ENCODE measurements around the gene RORB. TPM values are rescaled to one million over a fixed set of nuclear protein-coding genes. Genes with fewer than 3 reads are reported as not detected.
A peak's percentile ranks its signal among the peaks of the same experiment; 100 is the strongest.

Gene RORB
- total RNA-seq (2014; rRNA removed; shearing (Covaris generic); ENCODE audit: low replicate concordance): under 0.01 TPM in 1 of 2 replicates, not detected in the other

DNA sequence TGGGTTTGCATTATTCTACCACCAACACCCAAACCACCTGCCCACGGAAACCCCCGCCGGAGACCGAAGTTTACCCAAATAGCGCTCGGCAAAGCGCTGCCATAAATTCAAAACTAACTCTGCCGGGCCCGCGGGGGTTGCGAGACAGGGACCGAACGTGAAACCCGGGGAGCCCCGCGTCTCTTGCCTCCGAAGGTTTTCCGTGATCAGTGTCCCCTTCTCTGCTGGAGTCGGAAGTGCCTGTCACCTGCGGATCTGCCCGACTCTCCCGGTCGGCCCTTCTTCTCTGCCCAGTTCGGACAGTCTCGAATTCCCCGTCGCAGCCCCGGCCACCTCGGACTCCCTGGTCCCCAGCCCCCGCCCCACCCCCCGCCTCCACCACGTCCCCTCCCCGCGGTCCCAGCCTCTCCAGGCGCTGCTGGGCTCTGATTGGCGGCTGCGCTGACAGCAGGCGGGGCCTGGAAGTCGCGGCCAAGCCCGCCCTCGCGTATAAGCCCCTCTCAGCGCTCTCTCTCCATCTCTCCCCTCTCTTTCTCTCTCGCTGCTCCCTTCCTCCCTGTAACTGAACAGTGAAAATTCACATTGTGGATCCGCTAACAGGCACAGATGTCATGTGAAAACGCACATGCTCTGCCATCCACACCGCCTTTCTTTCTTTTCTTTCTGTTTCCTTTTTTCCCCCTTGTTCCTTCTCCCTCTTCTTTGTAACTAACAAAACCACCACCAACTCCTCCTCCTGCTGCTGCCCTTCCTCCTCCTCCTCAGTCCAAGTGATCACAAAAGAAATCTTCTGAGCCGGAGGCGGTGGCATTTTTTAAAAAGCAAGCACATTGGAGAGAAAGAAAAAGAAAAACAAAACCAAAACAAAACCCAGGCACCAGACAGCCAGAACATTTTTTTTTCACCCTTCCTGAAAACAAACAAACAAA lies at the start of gene RORB:
TSS of gene RORB (plus strand) at position 517 of the 929 bp plus-strand sequence. CDS start 642 bp downstream, outside the sequence.
- in situ Hi-C loops (cut with HindIII; ENCODE audit: low pct_unique_long_range_greater_than_20kb, low sequenced_read_pairs): no loop called here
- peak; percentile 35 for DNase-seq (ENCODE audit: low read depth)

DNA sequence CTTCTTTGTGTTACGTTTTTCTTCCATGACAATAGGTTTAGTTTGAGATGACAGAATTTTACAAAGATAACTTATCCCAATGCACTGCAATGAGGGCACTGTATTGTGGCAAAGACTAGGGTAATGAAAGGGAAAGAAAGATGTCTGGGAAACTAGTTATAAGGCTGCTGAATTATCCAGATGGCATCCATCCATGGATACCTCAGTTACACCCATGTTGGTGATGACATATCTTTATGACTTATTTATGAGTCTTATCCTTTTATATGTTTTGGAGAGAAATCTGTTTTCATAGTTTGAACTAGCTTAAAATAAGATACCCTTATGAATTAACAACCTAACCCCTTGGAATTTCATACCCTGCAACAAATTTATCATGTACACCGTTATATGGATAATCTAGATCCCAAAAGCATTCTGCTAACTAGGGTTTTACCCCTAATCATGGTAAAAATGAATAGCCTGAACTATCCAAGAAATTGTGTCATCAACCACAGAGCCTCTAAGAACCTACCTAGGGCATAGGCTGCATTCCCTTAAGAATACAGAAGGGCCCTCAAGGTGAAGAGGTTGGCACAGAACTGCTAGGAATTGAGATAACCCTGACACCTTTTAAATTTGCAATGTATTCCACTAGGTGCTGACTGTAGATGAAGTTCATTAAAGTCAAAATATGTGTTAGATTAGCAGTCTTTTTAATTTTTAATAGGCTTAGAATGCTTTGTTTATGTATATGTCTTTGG lies 49.5 kb upstream of the RORB start:
- in situ Hi-C loops (cut with HindIII; ENCODE audit: low pct_unique_long_range_greater_than_20kb, low sequenced_read_pairs): no loop called here
- no peak for DNase-seq (ENCODE audit: low read depth)

DNA sequence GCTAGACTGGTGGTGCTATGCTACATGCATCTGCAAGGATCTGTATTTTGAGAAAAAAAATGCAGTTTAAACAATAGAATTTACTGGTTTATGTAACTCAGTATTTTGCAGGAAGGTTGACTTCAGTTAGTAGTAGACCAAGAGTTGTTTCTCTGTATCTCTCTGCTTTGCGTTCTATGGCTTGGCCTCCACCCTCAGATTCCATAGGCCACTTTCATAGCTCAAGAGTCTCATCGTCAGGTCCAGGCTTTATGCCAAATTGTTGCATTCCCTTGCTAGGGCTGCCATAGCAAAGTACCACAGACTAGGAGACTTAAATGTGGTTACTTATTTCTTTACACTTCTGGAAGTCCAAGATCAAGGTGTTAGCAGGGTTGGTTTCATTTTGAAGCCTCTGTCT lies 48.1 kb upstream of the RORB start:
- no peak for DNase-seq (ENCODE audit: low read depth)
- in situ Hi-C loops (cut with HindIII; ENCODE audit: low pct_unique_long_range_greater_than_20kb, low sequenced_read_pairs): no loop called here

DNA sequence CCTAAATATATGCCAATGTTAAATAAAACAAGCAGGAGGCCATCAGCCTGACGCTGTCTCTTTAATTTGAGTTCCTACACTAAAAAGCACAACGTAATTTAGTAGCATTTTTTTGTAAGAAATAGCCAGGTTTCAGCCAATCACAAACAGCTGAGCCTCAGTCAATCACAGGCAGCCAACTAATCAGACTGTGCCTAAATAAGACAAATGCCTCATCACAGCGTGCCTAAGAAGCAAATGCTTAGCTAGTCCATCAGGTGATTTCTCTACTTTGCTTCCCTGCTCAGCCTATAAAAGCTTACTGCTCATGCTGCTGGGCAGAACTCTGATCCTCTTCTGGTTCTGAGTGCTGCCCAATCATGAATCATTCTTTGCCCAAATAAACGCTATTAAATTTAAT lies 38.3 kb upstream of the RORB start:
- DNase-seq (ENCODE audit: low read depth): no peak
- in situ Hi-C loops (cut with HindIII; ENCODE audit: low pct_unique_long_range_greater_than_20kb, low sequenced_read_pairs): no loop called here

DNA sequence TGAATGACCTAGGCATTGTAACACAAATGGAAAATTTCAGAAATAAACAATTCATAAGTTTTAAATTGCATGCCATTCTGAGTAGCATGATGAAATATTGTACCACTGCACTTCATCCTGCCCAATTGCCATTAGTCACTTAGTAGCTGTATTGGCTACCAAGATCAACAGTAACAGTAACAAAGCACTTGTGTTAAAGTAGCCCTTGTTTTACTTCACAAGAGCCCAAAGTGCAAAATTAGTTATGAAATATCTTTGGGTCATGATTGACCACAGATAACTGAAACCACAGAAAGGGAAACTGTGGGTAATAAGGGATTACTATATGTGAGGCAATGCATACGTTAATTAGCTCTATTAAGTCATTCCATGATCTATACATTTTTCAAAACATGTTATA lies 33.3 kb upstream of the RORB start:
- DNase-seq (ENCODE audit: low read depth): no peak
- in situ Hi-C loops (cut with HindIII; ENCODE audit: low pct_unique_long_range_greater_than_20kb, low sequenced_read_pairs): no loop called here

DNA sequence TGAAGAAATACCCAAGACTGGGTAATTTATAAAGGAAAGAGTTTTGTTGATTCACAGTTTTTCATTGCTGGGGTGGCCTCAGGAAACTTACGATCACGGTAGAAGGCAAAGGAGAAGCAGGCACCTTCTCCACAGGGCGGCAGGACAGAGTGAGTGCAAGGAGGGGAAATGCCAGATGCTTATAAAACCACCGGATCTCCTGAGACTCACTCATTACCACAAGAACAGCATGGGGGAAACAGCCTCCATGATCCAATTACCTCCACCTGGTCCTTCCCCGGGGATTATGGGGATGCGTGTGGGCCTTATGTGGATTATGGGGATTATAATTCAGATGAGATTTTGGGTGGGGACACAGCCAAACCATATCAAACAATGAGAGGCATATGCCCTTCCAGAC lies 18.5 kb upstream of the RORB start:
- no peak for DNase-seq (ENCODE audit: low read depth)
- in situ Hi-C loops (cut with HindIII; ENCODE audit: low pct_unique_long_range_greater_than_20kb, low sequenced_read_pairs): no loop called here

DNA sequence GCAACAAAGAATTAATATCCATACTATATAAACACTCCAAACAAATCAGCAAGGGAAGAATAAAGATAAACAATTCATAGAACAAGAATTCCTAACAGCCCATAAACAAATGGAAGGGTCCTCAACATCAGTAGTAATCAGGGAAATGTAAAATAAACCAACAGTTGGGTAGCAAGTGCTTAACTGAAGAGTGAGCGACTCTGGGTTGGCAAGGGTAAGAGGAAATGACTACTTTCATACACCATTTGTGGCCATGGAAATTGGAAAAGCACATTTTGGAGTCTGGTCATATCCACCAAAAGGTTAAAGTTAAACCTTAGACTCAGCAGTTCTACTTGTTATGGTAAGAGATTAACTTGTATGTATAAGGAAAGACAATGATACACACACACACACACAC lies 17.4 kb upstream of the RORB start:
- in situ Hi-C loops (cut with HindIII; ENCODE audit: low pct_unique_long_range_greater_than_20kb, low sequenced_read_pairs): no loop called here
- DNase-seq (ENCODE audit: low read depth): no peak

DNA sequence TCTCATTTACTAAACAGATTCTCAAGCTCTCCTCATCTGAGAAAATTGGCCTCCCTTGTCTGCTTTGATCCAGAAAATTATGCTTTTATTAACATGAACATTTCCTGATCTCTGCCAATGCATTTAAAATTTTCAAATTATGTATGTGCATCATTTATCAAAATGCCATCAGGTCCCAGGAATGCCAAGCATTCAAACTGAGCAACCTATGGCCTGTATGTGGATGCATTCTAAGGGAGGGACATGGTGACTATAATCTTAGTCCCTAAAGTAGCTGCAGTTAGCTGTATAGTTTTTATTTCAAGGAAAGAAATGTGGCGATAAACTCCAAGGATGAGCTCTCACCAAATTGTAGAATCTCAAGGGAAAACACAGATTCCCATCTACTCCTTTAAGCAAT lies 9.7 kb upstream of the RORB start:
- no peak for DNase-seq (ENCODE audit: low read depth)
- in situ Hi-C loops (cut with HindIII; ENCODE audit: low pct_unique_long_range_greater_than_20kb, low sequenced_read_pairs): no loop called here

DNA sequence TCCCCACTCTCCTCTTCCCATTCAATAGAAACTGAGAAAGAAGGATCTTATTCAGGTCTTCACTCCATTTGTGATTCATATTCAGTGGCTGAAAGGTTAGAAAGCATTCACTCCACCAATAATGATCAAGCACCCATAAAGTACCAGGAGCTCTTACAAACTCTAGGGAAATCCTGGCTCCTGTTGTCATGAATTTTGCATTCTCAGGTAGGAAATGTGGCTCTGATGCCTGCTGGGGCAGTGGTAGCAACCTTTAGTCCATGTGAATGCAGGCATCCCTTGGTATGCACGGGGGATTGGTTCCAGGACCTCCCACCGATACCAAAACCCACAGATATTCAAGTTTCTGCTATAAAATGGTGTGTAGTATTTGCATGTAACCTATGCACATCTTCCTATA lies 3.6 kb upstream of the RORB start:
- in situ Hi-C loops (cut with HindIII; ENCODE audit: low pct_unique_long_range_greater_than_20kb, low sequenced_read_pairs): no loop called here
- DNase-seq (ENCODE audit: low read depth): no peak

DNA sequence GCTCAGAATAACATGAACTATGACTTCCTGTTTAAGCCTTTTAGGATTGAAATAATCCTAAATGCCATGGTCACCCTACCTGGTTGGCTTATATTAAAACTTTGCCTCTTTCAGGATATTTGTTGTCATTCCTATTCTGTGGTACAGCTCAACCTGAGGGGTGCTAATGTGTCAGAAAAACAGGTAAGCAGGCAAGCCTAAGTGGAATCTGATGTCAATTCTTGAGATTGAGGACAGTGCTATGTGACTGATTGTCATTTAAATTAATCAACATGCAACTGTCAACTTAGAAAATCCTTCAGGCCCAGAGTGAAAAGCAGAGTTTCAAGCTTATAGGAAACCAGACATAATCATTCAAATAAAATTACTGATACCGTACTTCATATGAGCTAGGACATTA lies 2.6 kb upstream of the RORB start:
- in situ Hi-C loops (cut with HindIII; ENCODE audit: low pct_unique_long_range_greater_than_20kb, low sequenced_read_pairs): no loop called here
- DNase-seq (ENCODE audit: low read depth): no peak

DNA sequence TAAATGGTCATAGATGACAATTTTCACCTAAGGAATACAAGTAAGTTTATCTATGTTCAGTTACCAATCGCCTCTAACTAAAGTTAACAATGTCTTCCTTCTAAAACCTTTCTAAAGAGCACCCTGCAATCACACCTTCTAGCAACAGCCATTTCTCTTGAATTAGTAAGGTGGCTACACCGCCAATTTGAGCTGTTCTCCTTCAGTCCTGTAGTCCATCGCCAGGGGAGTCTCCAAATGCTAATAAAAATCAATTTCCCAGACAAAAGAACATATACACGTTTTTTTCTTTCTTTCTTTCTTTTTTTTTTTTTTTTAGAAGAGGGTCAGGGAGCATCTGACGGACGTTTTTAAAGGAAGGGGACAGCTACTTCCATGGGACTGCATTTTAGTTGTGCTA lies 729 bp upstream of the RORB start:
- in situ Hi-C loops (cut with HindIII; ENCODE audit: low pct_unique_long_range_greater_than_20kb, low sequenced_read_pairs): no loop called here
- no peak for DNase-seq (ENCODE audit: low read depth)

DNA sequence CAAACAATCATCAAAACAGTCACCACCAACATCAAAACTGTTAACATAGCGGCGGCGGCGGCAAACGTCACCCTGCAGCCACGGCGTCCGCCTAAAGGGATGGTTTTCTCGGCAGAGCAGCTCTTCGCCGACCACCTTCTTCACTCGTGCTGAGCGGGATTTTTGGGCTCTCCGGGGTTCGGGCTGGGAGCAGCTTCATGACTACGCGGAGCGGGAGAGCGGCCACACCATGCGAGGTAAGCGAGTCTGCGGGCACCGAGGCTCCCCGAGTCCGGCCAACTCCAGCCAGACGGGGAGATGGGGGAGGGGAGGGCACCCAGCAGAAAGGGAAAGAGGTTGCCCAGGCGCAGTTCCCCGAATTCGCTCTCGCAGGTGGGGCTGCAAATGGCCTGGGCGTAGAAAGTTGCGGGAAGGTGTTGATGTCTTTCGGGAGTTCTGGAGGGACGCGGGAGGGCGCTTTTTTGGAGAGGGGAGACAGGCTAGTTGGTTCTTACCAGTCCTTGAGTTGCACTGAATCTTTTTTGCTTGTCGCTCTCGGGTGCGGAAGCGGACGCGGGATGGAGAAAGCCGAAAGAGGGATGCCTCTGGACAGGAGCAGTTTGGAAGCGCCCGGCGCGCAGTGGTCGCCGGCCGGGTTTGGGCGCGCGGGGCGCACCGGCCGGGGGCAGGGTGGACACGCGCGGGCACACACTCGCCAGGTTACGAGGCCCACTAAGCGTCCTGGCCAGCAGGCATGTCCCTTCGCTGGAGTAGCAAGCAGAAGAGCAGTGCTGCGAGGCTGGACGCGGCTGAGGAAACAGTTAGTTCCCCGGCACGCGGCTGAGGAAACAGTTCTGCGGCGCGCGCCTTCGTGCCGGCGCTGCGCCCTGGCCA lies 849 bp downstream of the RORB start:
- in situ Hi-C loops (cut with HindIII; ENCODE audit: low pct_unique_long_range_greater_than_20kb, low sequenced_read_pairs): no loop called here
- DNase-seq (ENCODE audit: low read depth): peak; percentile 23

DNA sequence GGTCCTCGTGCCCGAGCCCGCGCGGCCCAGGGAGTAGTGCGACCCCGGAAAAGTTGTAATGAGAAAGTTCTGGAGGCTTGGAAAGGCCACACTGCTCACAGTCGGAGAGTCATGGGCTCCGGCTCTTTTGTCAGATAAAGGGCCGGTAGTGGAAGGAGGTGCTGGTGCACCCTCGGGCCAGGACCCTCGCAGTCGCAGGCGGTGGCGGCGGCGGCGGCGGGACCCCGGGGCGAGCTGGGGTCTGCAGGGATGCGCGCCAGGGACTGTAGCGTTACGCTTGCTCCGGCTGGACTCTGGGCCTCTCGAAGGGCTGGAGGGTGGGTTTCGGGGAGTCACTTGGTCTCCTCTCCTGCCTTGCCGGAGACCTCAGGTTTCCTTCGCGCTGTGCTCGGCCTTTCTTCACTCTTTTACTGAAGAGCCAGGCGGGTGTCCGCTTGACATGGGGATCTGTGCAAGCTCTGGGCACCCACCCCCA lies 1.5 kb downstream of the RORB start:
- in situ Hi-C loops (cut with HindIII; ENCODE audit: low pct_unique_long_range_greater_than_20kb, low sequenced_read_pairs): no loop called here
- no peak for DNase-seq (ENCODE audit: low read depth)

DNA sequence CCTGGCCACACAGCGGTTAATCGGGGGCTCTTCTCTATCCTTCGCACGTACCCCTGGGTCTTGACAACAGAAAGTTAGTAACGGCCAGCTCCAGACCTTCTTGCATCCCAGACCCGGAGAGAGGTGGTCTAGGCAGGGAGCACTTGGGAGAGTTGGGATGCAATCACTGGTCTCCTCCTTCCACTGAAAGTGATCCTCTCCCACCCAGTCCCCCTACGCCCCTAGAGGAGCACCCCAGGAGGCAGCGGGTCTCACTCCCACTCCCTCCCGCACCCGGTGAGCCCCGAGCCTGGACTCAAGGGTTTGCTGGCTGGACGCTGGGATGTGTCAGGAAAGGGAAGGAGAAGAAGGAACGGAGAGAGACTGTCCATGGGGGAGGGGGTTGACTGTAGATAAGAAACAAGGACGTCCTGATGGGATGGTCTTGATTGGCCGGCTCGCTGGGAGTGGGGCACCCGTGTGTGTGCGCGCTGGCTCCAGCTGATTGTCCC lies 2.0 kb downstream of the RORB start:
- no peak for DNase-seq (ENCODE audit: low read depth)
- in situ Hi-C loops (cut with HindIII; ENCODE audit: low pct_unique_long_range_greater_than_20kb, low sequenced_read_pairs): no loop called here

DNA sequence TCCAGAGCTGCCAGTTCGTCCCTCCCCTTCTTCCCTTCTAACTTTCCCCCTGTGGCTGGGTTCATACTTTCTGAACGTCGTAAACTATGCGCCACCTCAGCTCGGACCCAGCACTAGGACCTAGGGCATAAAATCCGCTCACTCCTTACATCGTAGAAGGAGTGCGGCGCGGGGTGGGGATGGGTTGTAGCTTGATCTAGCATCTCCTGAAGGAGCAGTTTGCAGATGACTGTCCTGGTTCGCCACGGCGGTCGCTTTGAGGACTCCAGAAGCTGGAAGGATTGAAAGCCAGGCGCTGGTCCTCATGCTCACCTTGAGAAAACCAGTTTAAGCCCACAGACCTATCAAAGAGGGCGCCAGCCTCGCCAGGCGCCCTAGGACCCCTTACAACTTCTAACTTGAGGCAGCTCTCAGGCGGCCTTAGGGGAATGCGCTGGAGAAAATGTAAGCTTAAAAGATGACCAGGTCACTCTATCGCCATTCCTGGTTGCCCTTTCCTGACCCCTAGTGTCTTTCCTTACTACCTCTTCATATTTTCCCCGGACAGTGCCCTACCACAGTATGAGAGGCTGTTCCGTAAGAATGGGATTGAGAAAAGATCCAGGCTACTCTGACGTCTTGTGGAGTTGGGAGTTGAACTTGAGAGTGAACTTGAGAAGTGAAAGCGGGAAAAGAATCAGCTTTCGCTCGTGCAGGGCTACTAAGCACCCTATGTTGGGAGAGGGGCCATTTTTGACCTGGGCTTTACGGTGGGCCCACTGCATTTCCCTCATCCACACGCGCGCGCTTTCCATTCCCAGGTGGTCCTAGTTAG lies 2.8 kb downstream of the RORB start:
- no peak for DNase-seq (ENCODE audit: low read depth)
- in situ Hi-C loops (cut with HindIII; ENCODE audit: low pct_unique_long_range_greater_than_20kb, low sequenced_read_pairs): no loop called here

DNA sequence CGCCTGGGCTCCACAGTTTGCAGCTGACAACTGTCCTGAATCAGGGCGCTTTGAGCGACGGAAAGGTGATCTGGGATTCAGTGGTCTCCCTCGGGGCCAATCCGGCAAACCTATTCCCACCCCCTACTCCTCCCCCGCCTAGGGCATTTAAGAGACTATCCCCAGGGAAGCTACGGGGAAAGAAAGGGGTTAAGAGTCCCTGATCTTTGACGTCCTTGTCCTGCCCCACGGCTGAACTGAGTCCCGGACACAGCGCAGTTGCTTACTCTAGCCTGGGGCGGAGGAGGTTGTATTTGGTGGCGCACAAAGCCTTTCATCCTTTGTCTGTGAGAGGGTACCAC lies 3.4 kb downstream of the RORB start:
- no peak for DNase-seq (ENCODE audit: low read depth)
- in situ Hi-C loops (cut with HindIII; ENCODE audit: low pct_unique_long_range_greater_than_20kb, low sequenced_read_pairs): no loop called here

DNA sequence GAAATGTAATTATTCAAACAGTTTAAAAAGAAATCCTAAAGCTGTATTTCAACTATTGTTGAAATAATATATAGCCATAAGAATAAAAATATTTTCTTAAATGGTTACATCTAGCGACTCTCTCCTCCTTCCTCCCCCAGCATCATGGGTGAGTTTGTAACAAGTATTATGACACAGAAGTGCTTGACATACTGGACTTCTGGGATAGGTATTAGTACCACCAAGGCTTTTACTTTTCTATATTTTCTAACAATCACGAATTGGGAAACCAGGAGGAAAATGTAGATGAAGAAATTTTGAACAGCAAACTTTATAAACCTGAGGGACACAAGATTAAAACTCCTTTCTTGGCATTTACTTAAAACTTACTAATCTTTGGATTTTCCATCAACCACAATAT lies 4.4 kb downstream of the RORB start:
- in situ Hi-C loops (cut with HindIII; ENCODE audit: low pct_unique_long_range_greater_than_20kb, low sequenced_read_pairs): no loop called here
- no peak for DNase-seq (ENCODE audit: low read depth)

DNA sequence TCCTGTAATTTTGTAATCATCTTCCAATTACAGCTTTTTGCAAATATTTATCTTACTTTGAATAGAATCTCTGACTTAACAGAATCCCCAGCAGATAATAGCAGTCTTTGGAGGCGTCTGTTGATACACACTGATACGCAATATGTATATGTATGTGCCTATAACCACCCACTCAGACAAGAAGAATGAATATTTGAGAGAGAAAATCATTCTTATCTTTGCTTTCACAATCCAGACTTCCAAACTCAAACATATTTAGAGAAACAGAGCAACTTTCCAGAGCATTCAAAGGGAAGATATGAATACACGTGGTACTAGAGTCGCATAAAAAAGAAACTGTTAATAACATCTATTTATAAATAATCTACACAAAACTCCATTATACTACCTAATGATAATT lies 6.1 kb downstream of the RORB start:
- in situ Hi-C loops (cut with HindIII; ENCODE audit: low pct_unique_long_range_greater_than_20kb, low sequenced_read_pairs): no loop called here
- no peak for DNase-seq (ENCODE audit: low read depth)
